HL-60 (cell line): Measurements from ENCODE around the gene CHL1.

ENCODE experiments used
- DNase-seq, 2 experiments: peaks; one replicate each; pipeline ENCODE4 v3.0.0-alpha.2; 2010 to 2020; ENCODE audit warnings: low read depth in 1 of 2, low spot score in 1 of 2
- H3K27ac ChIP-seq: fragments of 250-450 bp; sonication (Bioruptor Pico); replicated peaks from 2 replicates; pipeline ENCODE4 v1.5.1; 2020; ENCODE audit warnings: mild to moderate bottlenecking, moderate library complexity
- H3K27me3 ChIP-seq: fragments of 250-450 bp; sonication (Bioruptor Pico); 2 replicates; pipeline ENCODE4 v1.5.1; 2021; ENCODE audit warnings: mild to moderate bottlenecking, moderate library complexity; ENCODE audit not compliant: insufficient read depth, poor library complexity, severe bottlenecking
- H3K4me3 ChIP-seq: replicated peaks from 2 replicates; pipeline ENCODE4 v1.5.1; 2011; ENCODE audit warnings: mild to moderate bottlenecking, control low read depth, low read length; ENCODE audit not compliant: insufficient read depth
- GABPA ChIP-seq: IDR thresholded peaks from 2 replicates; pipeline ENCODE4 v1.6.1; 2012; ENCODE audit warnings: low read depth
- POLR2AphosphoS5 ChIP-seq: IDR thresholded peaks from 2 replicates; pipeline ENCODE4 v1.6.1; 2012; ENCODE audit warnings: low read depth
- REST ChIP-seq: IDR thresholded peaks from 2 replicates; pipeline ENCODE4 v1.6.1; 2012; ENCODE audit warnings: low read depth; ENCODE audit not compliant: insufficient replicate concordance
- SPI1 ChIP-seq: IDR thresholded peaks from 2 replicates; pipeline ENCODE4 v1.6.1; 2012; ENCODE audit warnings: low read depth, mild to moderate bottlenecking, borderline replicate concordance
- TF ChIP-seq, protein P1 (sequence below): IDR thresholded peaks from one replicate; pipeline ENCODE4 v1.5.1; 2011; ENCODE audit warnings: low read length, control low read depth, inconsistent platforms; ENCODE audit not compliant: insufficient read depth

CHL1 gene

DNA sequence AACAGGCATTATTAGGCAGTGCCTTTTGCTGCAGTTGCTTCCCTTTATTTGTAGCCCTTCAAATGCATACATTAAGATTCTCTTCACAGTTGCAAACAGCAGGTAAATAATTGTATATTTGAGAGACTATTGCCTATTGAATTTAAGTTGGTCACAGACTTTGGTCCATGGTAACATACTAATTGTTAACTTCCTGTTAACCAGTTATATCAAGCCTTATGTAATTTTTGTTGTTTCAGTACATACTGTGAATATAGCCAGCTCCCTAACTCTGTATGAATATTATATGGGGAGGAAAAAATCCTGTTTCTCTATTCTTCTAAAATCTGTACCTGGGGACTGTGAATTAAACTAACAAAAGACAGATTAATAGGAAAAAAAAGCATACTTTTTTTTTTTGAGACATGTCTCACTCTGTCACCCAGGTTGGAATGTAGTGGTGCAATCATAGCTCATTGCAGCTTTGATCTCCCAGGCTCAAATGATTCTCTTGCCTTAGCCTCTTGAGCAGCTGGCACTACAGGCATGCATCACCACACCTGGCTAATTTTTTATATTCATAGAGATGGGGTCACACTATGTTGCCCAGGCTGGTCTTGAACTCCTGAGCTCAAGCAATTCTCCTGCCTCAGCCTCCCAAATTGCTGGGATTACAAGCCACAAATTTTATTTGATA, 53.2 kb downstream of the CHL1 start:
- DNase-seq: no peak
- H3K27me3 ChIP-seq: no peaks in the 10 kb centered on the region
- H3K4me3 ChIP-seq: no peak overlapping the region
- TF ChIP-seq GABPA (no peak), POLR2AphosphoS5 (no peak), SPI1 (no peak), REST (no peak)
- TF ChIP-seq, protein P1, sequence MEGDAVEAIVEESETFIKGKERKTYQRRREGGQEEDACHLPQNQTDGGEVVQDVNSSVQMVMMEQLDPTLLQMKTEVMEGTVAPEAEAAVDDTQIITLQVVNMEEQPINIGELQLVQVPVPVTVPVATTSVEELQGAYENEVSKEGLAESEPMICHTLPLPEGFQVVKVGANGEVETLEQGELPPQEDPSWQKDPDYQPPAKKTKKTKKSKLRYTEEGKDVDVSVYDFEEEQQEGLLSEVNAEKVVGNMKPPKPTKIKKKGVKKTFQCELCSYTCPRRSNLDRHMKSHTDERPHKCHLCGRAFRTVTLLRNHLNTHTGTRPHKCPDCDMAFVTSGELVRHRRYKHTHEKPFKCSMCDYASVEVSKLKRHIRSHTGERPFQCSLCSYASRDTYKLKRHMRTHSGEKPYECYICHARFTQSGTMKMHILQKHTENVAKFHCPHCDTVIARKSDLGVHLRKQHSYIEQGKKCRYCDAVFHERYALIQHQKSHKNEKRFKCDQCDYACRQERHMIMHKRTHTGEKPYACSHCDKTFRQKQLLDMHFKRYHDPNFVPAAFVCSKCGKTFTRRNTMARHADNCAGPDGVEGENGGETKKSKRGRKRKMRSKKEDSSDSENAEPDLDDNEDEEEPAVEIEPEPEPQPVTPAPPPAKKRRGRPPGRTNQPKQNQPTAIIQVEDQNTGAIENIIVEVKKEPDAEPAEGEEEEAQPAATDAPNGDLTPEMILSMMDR: no peak
- H3K27ac ChIP-seq: no peak overlapping the region

DNA sequence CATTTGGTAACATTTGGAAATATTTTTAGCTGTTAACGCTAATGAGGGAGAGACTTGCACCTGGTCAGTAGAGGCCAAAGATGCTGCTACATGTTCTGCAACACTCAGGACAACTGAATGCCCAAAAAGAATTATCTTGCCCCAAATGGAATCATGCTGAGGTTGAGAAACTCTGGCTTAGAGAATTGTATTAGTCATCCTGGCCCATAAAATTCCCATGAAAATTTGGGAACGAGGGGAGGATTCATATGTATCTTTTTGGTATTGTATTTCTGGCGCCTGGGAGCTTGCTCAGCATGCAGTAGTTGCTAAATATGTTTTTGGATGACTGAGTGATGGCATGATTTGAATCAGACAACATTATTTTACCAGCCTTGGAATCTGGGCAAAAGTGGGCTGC, 59.9 kb downstream of the CHL1 start:
- TF ChIP-seq POLR2AphosphoS5 (no peak), REST (no peak), GABPA (no peak), SPI1 (no peak)
- TF ChIP-seq, protein P1: no peak
- Histone ChIP-seq H3K4me3 (no peak overlapping the region), H3K27me3 (no peaks in the 10 kb centered on the region), H3K27ac (no peak overlapping the region)
- DNase-seq: no peak

GRCh38 chr3:257826-258225, 61.3 kb downstream of the CHL1 start:
- TF ChIP-seq REST: no peak
- no peak for TF ChIP-seq GABPA
- TF ChIP-seq POLR2AphosphoS5: no peak
- TF ChIP-seq, protein P1: no peak
- no peak for TF ChIP-seq SPI1
- DNase-seq: no peak
- H3K27me3 ChIP-seq: no peaks in the 10 kb centered on the region
- no peak overlapping the region for H3K27ac ChIP-seq
- no peak overlapping the region for H3K4me3 ChIP-seq
